G401.6 (cell line): ENCODE data around the gene UBALD1.
"Not testable (repeated sequence)": the region's sequence is repeated elsewhere in the genome, so short reads cannot be mapped to it uniquely, and the experiment has no call there.

Source experiments
- FAIRE-seq: peaks from 2 replicates; lab custom pipeline; 2012; peaks lifted over from hg19 to GRCh38; lab: Jason Lieb, UNC

UBALD1 gene

DNA sequence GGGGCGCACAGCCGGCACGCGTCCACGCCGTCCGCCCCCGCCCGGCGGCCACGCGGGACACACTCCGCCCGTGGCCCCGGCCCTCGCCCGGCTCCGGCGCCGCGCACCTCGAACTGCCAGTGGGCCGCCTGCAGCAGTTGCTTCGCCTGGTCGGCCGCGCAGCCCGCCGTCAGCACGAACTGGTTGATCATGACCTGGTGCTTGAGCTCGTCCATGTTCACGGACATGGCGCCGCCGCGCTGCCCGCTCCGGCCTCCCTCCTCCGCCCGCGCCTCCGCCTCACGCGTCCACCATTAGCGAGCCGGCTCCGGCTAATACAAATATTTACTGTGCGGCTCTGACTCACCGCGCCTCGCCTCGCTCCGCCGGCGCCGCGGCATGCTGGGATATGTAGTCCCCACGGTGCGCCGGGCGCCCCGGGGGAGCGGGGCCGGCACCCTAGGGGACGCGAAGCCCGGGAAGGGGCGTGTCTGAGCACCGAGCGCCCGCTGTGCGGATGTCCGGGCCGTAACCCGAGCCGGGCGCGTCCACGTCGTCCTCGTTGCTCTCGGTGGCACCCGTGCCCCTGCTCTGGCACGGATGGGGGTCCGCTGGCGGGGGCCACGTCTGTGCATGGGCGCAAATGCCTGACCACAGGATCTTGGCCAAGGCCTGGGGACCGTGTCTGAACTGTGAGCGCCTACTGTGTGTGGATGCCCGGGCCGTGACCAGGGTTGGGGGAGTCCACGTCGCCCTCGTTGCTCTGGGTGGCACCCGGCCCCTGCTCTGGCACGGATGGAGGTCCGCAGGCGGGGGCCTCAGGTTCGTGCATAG lies at the start of gene UBALD1:
Gene UBALD1, minus strand, starts transcription at position 318 of the 813 bp plus-strand sequence. Its CDS starts 91 bp downstream, at position 227.
- FAIRE-seq = no peak

DNA sequence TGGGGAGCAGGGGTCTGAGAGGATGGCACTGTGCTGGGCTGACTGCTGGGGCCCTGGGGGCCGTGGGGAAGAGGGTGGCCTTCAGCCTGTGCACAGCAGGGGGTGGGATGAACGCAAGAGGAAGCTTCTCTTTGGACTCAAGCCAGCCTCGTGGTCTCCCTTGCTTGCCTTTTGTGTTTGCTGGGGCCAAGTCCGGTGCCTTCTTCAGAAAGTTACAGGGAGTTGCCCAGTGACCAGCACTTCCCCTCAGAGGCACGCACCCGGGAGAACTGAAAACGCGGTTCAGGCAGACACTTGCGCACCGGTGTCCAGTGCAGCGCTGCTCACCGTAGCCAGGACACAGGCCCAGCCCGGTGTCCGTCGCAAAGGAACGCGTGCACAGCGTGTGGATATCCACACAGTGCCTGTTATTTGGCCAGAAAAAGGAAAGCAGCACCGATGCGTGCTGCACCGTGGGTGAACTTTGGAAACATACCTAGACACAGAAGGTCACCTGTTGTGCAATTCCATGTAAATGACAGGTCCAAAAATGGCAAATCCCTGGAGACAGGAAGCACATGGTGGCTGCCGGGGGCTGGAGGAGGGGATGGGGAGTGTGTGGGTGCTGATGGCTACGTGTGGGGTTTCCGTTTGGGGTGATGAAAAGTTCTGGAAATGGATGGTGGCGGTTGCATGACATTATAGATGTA lies 49.2 kb upstream of the UBALD1 start:
- no peak for FAIRE-seq

DNA sequence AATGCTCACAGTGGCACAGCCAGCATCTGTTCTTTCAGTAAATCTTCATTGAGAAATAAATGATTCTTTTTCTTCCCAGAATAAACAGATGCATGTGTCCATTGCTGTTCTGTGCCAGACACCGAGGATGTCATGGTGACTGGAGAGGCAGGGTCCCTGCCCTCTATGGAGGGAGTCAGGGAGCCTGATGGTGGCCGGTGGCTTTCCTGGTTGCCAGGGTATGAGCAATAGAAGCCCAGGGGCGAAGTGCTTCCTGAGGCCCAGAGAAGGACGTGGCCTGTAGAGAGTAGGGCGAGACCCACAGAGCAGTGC lies 48.7 kb upstream of the UBALD1 start:
- FAIRE-seq = no peak

DNA sequence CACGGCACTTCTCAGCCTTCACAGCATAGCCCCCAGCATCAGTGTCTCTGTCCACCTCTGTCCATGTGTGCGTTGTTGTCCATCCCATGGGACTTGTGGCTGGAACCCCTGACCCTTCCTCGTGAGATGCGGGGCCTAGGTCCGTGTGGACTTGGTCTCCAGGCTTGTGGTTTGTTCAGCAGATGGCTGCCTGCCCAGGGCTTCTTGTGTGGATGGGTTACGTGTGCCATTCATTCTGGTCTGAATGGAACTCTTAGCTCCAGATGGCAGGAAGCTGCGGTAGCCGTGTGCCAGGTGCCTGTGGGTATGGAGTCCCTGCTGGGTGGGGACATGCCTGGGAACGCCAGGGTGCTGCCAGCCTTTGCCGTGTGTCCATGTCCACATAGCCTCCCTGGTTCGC lies 47.0 kb upstream of the UBALD1 start:
- FAIRE-seq = no peak

DNA sequence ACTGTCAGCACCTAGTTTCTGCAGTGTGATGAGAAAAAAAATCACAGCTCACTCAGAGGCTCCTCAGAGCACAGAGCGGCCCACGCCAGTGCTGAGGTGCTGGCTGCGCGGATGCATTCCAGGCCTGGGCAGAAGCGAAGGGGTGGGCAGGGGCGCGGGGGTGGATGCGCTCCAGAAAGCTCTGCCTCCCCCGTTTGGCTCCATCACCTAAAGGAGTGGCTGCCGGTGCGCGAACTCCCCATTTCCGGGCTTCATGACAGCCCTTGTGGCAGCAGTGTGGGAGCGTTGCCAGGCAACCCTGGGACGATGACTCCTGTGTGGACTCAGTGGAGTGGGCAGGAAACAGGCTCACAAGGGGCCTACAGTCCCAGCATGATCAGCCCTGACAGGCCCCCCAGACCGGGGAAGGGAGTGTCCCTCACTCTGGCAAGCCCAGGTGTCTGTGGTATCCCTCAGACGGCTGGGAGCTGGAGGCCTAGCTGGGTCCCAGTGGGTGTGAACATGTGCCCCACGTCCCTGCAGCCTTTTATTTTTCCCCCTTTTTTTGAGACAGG lies 45.8 kb upstream of the UBALD1 start:
- no peak for FAIRE-seq

DNA sequence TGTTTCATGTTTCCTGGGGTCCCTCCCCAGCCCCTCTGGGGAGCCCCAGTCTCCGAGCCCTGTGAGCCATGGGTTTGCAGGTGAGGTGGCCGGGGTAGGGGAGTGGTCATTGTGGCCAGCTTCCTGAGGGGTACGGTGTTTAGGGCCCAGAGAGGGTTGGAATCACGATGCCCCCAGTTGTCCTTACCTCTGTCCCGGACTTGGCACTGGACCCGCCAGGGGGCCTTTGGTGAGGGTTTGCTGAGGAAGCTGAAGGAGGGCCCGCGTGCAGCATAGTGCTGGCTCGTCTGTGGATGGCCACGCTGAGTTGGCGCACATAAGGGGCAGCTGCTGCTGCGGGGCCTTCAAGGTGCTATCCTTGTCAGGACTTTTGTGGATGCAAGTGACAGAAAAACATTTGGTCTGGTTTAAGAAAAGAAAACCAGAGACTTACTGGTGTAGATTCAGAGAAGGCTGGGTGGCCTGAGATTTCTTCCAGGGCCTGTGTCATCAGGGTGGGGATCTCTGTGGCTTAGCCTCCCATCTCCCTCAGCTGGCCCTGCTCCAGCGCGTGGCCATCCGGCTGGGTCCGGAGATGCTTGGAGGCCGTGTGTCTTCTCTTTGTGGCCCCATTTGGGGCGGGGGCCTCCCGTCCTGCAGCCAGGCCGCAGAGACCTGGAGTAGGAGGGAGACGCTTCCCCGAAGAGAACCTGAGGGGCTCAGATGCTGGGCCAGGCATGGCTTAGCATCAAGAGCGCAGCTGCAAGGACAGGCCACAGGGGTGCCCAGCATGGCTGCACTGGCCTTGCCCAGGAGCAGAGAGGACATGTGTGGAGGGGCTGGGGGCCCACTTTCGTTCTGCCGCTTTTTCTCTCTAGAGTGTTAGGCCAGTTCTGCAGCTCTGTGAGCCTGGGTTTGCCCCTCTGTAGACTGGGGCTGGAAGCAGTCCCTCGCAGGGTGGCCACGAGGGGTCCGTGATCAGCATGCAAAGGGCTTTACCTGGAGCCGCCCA lies 45.0 kb upstream of the UBALD1 start:
- FAIRE-seq = no peak

DNA sequence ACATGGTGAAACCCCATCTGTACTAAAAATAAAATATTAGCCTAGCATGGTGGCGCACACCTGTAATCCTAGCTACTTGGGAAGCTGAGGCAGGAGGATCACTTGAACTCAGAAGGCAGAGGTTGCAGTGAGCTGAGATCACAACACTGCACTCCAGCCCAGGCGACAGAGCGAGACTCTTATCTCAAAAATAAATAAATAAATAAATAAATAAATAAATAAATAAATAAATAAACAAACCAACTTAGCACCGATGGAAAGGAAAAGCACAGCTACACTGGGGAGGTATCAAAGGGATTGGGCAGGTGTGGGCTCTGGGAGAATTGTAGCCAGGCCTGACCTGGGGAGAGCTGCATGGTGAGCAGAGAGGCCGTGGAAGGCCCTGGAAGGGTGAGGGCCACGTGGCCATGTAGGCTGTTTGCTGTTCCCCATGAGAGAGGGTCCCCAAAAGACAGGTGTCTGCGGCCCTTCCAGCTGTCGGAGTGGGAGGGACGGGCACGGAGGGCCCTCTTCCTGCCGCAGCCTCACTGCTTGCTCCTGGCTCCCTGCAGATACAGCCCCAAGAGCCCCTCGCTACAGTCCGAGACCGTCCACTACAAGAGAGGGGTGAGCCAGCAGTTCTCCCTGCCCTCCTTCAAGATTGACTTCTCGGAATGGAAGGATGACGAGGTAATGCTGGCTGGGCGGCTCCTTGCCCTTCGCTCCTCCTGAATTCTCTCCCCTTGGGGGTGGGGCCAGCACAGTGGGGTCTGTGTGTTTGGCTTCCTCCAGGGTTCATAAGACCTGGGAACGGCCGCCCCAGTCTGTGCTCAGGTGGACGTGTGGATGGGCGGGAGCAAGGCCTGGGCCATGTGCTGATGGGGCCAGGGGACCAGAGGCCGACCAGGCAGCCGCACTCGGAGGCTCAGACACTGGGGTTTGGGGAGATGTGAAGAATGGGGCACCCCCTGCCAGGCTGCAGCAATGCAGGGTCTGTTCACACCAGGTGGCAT lies 42.3 kb upstream of the UBALD1 start:
- no peak for FAIRE-seq

DNA sequence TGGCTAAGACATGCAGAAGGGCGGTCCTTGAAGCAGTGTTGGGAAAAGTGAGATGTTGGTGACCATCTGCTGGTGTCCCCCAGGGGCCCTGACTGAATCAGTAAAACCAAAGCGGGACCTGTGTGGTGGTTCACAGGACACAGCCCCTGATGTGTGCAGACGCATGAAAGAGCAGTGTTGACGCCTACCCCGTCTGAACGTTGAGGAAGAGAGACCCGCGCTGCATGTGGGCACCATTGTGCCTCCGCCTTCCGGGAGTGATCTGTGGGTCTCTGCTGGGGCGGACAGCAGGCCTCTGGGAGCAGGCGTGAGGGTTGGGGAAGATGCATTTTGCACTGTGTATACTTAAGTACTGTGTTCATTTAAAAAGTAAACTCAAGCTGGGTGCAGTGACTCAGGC lies 41.5 kb upstream of the UBALD1 start:
- no peak for FAIRE-seq

DNA sequence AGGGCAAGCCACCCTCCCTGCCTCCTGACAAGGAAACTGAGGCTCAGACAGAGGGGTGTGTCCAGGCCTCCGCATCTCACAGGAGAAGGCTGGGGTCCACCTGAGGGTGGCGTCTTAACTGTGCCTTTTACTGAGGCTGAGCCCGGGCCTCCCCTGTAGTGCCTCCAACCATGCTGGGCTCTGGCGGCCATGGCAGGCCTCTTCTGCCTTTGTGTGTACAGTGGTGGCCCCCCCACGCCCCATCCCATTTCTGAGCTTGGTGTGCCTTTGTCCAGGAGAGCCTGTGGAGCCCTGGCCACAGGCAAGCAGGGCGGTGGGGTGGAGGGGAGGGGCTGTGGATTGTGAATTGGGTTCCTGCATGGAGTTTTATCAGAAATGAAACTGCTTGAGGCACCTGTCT lies 41.1 kb upstream of the UBALD1 start:
- no peak for FAIRE-seq

DNA sequence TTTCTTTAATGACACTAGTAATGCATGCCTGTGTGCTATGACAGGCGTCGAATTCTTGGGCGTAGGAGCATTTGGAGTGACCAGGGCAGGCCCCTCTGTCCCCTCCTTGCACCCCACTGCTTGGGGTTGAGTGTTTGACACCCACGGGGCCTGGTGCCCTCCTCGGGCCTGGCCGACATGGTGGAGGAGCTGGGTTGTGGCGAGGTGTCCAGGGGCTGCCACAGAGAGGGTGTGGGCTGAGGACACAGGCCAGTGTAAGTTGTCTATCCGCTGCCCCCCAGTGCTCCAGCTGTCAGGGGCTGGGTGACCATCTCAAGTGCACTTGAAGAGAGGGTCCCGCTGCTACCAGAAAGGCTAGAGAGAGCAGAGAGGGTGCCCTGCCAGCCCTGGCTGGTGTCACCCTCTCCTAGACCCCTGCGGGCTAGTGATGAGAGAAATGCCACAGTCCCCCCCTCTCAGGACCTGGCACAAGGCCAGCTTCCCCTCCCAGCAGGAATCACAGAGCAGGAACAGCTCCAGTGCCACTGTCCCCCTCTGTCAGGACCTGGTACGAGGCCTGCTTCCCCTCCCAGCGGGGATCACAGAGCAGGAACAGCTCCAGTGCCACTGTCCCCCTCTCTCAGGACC lies 40.4 kb upstream of the UBALD1 start:
- no peak for FAIRE-seq

DNA sequence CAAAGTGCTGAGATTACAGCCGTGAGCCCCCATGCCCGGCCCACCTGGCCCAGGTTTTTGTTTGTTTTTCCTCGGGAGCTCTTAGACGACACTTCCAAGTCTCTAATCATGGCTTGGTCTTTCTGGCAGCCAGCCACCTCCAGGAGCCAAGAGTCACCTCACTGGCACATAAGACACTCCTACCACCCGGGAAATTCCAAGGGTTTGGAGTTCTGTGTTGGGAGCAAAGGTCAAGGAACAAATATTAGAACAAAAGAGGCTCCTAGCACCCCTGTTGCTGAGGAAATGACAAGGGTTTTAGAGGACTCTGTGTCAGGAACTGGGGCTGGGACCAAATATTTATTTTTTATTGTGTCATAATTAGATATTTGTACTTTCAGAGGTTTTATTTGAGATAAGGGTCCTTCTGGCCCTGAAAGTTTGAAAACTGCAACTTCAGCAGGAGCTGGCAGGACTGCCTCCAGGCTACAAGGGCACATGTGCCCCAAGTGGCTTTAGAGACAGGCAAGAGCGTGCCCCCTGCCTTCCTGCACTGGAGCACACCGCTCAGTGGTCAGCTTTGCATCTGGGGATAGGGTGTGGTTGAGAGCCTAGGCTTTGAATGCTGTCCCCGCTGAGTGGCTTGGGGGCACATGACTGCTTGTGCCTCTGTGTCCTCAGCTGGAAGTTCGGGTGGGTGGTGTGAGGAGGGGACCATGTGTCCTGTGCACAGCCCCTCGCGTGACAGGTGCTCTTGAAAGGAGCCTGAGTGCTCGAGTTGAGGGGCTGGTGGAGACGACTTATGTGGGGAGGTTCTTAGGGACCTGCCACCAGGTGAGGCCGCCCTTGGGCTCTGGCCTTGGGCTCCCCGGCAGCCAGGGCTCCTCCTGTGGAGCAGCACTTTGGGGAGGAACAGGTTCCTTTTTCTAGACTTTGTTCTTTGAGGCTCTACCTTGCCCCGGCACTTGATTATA lies 39.6 kb upstream of the UBALD1 start:
- FAIRE-seq = no peak

DNA sequence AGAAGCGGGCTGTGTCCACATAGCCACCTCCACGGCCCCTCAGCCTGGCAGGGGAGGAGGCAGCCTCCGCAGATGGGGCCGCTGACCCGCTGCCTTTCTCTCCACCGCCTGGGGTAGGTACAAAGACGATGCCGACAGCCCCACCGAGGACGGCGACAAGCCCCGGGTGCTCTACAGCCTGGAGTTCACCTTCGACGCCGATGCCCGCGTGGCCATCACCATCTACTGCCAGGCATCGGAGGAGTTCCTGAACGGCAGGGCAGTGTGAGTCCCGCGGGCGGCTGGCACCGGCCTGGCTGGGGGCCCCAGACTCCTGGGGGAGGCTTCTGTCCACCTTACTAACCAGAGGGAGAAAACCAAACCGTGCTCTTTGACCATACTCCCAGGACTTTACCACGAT lies 37.9 kb upstream of the UBALD1 start:
- FAIRE-seq = no peak

DNA sequence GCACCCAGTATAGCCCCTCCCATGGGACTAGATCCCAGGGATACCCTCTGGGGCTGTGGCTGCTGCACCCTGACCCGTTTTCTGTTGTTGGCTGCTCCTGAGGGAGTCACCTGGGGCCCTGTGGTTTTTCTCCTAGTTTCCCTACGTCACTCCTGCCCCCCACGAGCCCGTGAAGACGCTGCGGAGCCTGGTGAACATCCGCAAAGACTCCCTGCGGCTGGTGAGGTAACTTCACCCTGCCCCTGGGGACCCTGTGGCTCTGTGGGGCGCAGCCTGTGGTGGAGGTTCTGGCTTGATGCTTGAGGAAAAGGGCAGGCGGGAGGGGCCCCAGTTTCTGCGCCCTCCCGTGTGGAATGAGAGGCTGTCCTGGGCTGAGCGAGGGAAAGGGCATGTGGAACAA lies 37.1 kb upstream of the UBALD1 start:
- FAIRE-seq = no peak

DNA sequence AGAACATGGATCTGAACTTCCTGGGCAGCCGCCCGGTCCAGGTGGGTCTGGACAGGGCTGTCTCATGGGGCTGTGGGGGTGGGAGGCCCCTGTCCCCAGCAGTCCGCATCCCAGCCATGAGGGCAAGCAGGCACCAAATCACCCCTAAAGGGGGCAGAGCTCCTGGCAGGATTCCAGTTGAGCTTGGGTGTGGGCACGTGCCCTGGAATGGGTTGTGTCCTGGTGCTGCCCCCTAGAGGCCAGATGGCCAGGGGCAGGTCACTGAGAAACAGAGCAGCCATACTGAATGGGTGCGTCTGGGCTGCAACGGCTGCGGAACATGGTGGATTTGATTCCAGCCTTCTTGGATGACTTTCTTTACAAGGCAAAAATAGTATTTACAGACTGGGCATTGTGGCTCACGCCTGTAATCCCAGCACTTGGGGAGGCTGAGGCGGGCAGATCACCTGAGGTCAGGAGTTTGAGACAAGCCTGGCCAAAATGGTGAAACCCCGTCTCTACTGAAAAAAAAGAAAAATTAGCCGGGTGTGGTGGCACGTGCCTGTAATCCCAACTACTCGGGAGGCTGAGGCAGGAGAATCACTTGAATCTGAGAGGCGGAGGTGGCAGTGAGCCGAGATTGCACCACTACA lies 35.9 kb upstream of the UBALD1 start:
- FAIRE-seq = not testable (repeated sequence)

DNA sequence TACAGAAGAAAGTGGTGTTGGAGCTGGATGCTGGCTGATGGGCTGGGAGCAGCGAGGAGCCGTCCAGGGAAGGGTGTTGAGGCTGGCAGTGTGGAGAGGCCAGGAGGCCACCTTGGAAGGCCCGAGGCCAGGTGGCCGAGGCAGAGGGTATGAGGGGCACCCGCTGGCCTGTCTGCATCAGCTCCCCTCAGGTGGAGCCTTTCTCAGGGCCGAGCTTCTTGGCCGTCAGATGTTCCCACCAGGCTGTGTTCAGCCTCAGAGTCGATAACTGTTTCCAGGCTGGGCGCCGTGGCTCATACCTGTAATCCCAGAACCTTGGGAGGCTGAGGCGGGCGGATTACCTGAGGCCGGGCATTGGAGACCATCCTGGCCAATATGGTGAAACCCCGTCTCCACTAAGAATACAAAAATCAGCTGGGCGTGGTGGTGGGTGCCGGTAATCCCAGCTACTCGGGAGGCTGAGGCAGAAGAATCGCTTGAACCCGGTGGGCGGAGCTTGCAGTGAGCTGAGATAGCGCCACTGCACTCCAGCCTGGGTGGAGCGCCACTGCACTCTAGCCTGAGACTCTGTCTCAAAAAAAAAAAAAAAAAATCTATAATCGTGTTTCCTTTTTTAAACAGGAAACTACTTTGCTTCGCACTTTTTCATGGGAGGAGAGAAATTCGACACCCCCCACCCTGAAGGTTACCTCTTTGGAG lies 35.2 kb upstream of the UBALD1 start:
- no peak for FAIRE-seq

DNA sequence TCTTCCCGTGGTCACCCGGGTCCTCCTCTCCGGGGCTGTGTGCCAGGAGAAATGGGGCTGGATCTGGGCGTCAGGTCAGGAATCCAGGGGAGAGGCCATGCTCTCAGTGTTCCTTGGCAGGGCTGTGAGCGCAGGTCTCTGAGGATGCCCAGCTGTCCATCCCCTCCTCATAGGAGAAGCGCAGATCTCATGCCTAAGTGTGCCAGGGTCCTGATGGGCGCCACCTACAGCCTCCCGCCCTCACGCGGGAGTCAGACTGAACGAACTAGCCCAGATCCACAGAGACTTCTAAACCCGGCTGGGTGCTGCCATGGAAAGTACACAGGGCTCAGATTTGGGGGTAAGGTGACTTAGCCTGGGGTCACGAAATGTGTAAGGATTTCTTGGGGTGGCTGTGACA lies 34.2 kb upstream of the UBALD1 start:
- FAIRE-seq = no peak

DNA sequence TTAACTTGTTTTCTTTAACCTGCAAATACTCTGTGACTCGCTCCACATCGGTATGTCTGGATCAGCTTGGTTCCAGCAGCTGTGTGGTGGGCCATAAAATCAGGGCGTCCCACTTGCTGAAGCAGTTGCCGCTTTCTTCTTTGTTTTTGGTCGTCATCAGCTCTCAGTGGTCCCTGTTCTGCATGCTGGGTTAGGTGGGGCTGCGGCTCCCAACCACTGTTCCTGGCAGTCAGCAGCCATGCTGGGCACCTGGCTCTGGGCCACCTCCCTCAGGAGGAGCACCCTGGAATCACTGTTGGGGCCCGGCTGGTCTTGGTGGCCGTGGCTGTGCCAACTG lies 32.9 kb upstream of the UBALD1 start:
- FAIRE-seq = no peak

DNA sequence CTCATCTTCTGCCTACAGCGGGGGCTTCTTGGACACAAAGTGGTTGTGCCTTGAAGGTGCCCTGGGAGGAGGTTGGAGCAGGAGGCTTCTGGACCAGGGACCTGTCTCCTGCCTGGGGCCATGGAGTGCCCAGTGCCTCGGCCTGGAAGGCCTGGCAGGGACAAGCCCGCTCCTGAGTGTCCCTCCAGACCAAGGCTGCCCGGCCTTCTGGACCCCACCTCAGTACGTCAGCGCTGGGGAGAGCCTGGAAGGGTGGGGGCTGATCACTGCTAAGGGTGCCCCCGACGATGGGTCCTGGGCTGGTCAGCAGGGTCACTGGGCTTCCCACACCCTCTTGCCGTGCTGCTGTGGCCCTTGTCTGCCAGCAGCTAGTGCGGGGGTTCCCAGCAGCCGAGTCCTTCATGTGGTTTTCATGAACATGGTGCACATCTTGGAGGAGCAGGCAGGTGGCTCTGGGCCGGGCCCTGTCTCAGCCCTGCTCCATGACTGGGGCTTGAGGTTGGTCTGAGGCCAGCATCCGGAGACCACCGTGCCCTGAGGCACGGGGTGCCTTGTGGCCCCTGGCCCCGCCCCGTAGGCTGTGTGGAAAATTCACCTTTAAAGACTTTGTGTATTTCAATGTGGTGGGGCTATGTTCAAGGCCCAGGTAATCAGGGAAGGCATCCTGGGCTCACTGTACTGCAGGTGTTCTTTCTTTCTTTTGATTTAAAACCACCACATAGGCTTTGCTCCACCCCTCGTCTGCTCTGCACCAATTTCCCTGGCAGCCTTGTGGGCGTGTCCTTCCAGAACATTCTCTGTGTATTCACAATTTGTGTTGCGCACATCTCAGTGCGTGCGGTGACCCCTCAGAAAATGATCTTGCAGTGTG lies 32.3 kb upstream of the UBALD1 start:
- FAIRE-seq = no peak
